NCI-H128 (cell line): Measurements from ENCODE around the gene SETD1A.

Source experiments
- DNase-seq: peaks from one replicate; lab custom pipeline; 2025; ENCODE audit not compliant: unreplicated experiment; lab: John Stamatoyannopoulos, UW

SETD1A gene

DNA sequence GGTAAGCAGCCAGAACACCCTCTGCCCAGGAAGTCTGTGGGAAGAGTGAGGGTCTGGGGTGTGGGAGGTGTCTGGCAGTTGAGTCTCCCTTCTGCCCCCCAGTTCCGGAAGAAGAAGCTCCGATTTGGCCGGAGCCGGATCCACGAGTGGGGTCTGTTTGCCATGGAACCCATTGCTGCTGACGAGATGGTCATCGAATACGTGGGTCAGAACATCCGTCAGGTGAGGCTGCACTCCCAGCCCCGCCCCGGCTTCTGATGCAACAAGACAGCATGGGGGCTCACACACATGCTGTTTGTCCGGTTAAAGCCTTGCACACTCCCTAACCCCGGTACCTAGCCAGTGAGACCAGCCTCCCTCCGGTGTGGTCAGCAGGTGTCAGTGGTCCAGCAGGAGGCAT is 23.4 kb downstream of the SETD1A start:
- DNase-seq, result no peak

DNA sequence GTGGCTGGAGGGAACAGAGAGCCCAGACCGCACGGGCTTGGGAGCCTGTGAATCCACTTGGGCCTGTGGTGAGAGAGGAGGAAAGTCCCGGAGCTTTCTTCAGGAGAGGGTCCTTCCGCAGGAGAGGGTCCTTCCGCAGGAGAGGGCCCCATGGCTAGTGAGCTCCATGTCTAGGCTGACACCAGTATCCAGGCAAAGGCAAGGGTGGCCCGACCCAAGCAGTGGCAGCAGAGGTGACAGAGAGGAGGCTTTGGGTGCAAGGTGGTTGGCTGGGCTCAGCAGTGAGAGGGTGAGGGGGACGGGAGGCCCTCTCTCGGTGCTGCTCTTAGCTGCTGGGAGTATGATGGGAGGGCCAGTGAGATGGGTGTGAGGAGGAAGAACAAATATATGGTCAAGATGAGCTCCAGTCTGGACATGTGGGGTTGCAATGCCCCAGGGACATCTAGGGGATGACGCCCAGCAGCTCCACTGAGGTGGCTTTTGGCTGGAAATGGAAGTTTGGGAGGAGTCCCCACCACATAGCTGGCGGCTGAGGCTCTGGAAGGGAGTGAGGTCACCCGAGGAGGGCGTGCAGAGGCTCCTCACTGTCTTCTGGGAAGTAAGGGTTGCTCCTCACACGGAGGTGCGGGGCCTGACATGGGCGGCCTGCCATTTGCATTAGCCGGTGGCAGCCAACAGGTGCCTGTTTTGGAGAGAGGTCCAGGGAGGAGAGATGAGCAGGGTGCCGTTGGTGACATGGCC is 25.2 kb downstream of the SETD1A start:
- no peak for DNase-seq

DNA sequence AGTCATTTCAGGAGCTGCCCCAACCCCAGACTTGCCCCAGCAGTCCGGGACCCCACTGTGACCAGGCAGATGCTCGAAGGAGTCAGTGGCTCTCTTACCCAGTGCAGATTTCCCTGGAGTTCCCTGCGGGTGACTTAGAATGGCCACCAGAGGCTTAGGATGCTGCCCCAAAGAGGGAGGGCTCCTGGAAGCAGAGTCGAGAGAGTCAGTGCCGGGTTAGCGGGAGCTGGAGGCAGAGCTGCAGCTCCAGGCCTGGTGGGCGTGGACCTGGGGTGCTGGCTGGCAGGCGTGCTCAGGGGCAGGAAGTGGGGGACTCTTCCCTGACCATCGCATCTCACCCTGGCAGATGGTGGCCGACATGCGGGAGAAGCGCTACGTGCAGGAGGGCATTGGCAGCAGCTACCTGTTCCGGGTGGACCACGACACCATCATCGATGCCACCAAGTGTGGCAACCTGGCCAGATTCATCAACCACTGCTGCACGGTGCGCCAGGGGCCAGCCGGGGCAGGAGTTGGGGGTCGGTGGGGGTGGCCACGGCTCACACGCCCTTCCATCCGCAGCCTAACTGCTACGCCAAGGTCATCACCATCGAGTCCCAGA is 25.8 kb downstream of the SETD1A start:
- DNase-seq, result no peak

DNA sequence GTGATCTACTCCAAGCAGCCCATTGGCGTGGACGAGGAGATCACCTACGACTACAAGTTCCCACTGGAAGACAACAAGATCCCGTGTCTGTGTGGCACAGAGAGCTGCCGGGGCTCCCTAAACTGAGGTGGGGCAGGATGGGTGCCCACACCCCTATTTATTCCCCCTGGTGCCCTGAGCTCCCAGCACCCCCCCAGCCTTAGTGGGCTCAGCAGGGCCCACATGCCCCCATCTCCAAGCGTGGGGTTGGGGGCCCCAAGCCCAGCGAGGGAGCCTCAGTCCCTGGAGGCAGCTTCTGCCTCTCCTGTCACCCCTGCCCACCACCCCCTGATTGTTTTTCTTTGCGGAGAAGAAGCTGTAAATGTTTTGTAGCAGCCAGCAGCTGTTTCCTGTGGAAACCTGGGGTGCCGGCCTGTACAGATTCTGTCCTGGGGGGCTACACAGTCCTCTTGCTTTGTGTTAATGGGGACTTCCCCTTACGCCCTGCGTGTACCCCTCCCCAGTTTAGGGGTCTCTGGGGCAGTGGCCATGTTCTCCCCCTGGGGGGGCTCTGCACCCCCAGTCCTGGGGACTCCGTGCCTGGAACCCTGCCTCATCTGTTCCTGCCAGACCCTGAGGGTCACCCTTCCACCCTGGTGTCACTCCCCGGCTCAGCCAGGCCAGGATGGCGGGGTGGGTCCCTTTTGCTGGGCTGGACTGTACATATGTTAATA is 26.5 kb downstream of the SETD1A start:
- no peak for DNase-seq

DNA sequence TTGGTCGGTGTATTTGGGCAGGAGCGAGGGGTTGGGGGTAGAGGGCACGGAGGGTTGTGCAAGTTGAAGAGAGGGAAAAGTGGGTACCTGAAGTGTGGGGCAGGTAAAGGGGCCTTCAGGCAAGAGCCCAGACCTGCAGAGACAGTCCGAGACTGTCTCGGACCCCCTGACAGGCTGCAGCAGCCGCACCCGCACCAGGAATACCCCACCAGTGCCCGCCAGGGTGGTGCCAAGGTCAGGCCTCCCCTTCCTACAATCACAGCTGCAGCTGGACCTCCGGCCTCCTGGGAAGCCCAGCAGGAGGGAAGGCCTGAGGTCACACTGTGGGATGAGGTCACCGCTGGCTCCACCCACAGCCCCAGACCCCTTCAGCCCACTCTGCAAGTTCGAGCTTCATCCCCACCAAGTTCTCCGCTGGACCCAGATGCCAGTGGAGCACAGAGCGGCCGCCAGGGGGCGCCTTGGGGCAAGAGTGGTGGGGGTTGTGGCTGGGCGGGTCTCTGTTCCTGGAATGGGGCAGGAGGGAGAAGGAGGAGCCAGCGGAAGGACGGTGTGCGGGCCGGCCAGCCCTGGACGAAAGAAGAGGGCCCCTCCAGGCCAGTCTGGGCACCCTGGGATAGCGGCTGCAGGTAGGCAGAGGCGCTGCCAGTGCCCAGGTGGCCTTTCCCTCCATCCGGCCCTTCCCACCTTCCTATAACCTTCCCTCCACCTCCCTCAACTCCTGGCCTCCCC is 27.3 kb downstream of the SETD1A start, which contains the start of gene HSD3B7:
Gene HSD3B7, plus strand, starts transcription at position 539 of the 732 bp plus-strand sequence. CDS start 452 bp downstream, outside the sequence.
- DNase-seq, result peak; percentile 10

DNA sequence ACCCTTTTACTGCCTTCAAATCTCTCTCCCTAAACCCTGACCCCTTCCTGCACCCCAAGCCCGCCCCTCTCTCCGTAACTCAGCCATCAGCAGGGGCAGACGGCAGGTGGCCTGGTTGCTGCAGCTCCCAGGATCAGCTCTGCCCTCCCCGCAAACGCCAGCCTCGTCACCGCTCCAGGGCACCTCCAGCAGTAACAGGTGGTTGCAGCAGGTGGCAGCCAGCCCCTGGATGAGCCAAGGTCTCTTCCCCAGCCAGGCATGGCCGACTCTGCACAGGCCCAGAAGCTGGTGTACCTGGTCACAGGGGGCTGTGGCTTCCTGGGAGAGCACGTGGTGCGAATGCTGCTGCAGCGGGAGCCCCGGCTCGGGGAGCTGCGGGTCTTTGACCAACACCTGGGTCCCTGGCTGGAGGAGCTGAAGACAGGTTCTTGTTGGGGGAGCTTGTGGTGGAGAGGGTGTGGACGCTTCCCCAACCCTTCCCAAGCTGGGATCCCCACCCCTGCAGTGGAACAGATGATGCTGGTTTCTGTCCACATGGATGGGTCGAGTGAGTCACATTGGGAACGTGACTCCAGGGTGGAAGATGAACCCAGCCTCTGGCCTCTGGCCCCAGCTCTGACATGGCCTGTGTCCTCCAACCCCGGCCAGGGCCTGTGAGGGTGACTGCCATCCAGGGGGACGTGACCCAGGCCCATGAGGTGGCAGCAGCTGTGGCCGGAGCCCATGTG is 28.0 kb downstream of the SETD1A start:
- DNase-seq, result no peak

DNA sequence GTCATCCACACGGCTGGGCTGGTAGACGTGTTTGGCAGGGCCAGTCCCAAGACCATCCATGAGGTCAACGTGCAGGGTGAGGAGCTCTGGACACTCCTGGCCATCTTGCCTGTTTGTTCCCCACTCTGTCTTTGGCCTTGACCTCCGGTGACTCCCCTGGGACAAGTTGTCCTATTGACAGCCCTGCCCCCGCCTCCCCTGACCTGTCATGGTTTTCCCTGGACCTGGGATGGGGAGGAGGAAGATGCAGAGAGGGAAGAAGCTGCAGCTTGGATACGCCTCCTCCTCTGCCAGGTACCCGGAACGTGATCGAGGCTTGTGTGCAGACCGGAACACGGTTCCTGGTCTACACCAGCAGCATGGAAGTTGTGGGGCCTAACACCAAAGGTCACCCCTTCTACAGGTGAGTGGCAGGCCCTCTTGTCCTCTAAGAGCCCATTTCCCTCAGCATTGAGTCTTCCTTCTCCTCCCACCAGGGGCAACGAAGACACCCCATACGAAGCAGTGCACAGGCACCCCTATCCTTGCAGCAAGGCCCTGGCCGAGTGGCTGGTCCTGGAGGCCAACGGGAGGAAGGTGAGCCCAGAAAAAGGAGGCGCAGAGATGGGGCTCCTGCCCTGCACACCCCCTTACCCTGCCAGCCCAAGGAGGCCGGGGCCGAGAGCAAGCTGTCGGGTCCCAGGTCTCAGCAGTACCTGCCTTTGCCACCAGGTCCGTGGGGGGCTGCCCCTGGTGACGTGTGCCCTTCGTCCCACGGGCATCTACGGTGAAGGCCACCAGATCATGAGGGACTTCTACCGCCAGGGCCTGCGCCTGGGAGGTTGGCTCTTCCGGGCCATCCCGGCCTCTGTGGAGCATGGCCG is 28.8 kb downstream of the SETD1A start:
- DNase-seq, result no peak

DNA sequence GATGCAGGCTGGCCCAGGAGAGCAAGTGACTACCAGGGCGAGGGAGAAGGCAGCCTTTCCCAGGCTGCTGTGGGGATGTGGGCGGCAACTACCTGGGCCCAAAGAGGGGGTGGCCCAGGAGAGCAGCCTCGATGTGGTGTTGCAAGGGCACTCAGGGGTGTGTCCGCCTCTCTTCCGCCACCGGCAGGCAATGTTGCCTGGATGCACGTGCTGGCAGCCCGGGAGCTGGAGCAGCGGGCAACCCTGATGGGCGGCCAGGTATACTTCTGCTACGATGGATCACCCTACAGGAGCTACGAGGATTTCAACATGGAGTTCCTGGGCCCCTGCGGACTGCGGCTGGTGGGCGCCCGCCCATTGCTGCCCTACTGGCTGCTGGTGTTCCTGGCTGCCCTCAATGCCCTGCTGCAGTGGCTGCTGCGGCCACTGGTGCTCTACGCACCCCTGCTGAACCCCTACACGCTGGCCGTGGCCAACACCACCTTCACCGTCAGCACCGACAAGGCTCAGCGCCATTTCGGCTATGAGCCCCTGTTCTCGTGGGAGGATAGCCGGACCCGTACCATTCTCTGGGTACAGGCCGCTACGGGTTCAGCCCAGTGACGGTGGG is 30.1 kb downstream of the SETD1A start:
- no peak for DNase-seq

DNA sequence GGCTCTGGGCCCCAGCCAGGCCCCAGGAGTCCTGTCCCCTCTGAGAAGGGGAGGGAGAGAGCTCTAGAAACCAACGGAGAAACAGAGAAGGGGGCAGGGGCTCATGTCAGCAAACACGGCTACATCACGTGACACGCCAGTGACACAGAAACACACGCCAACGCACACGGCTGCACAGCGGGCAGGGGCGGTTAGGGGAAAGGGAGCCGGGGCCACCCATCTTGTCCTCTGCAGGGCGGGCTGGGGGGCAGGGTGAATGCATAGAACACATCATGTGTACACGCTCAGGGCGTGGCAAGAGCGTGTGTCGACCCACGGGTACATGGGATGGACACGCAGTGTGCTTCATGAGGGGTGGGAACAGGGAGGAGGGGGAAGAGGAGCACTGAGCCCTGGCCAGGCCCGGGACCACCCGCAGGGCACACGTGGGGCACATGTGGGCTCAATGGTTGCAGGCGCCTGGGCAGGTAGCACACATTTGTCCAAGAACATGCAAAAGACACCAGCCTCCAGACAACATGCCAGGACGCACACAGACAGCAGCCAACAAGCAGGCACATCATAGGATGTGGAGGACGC is 32.0 kb downstream of the SETD1A start:
- DNase-seq, result no peak

DNA sequence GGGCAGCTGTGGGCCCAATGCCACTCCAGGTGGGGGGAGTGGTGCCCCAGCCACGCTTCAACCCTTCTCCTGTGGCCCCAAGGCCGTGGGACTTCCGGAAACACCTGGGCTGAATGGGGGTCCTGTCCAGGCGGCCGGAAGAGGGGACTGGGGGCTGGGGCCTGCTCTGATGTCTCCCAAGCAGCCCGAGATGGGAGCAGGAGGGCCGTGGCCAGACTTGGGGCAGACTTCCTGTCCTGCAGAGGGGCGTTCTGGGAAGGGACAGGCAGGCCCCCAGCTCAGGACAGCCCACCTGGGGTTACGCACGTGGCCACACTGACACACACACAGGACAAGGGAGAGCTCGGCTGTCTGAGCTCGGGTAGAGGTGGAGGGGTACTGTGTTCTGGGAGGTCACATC is 32.6 kb downstream of the SETD1A start:
- DNase-seq, result no peak

DNA sequence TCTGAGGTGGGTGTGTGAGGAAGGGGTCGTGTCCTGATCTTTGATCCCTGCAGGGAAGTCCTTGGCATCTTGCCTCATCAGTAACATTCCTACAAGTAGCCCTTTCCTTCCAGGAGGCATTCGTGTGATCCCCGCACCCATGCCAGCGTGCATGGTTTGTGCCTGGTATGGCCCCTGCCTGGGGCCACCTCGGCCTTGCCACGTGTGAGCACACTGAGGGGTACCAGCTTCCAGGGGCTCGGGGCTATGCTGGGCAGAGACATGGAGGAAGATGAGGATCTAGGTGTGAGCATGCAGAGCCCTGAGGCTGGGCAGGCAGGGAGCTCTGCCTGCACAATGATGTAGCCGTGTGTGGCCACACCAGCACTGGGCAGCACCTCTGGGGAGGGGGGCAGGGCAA is 33.5 kb downstream of the SETD1A start:
- no peak for DNase-seq

DNA sequence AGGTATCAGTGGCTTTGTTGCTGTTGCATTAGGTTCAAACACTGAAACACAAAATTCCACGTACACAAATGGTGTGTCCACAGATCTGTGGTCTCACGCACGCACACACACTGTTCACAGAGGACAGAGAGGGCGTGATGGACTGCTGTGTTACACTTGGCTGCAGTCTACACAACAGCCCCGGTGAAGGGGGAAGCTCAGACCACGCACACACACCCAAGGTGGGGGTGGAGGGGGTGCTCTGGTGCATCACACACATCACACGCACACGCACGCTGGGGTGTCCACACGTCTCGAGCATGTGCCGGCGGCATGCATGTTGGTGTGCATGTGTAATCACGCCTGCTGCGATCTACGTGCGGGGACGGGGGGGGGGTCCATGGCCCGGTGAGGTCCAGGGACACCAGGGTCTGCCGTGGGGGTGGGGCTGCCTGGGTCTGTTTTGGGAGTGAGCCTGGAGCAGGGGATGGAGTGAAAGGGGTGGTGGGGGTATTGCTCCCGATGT is 34.8 kb downstream of the SETD1A start:
- no peak for DNase-seq

DNA sequence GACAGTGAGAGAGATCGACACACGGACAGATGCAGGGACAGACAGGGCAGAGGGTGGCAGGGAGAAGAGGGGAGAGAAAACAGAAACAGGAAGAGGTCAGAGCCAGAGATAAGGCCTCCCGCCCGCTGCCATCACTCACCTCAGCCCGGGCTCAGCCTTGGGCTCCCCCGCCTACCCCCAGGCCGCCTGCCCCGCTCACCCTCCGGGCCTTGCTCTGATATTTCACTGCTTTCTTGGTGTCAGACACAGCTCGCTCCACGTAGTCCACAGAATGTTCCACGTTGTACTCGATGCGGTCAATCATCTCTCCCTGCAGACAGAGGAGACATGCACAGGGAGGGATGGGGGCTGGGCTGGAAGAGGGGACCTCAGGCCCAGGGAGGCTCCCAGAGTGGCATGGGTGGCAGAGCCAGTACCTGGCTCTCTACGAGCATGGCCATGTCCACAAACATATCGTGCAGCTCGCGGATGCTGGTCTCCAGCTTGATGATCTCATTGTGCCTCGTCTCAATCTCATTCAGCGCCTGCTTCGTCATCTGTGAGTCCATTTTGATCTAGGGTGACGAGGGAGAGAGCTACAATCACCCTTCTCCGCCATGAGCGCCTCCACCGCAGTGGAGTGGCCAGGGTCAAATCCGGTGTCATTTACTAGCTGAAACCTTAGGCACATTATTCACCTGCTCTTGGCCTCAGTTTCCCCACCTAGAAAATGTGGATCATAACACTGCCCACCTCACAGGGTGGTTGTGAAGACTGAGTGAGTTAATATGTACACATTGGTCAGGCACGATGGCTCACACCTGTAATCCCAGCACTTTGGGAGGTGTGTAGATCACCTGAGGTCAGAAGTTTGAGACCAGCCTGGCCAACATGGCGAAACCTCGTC is 35.6 kb downstream of the SETD1A start:
- no peak for DNase-seq

DNA sequence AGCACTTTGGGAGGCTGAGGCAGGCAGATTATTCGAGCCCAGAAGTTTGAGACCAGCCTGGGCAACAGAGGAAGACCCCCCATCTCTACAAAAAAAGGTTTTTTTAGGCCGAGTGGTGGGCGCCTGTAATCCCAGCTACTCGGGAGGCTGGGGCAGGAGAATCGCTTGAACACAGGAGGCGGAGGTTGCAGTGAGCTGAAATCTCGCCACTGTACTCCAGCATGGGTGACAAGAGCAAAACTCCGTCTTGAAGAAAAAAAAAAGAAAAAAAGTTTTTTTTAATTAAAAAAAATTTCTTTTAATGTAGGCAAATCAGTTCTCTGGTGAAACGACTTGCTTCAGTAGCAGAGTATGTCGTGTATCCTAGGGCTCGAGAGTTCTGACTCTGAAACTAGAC is 38.4 kb downstream of the SETD1A start:
- no peak for DNase-seq

DNA sequence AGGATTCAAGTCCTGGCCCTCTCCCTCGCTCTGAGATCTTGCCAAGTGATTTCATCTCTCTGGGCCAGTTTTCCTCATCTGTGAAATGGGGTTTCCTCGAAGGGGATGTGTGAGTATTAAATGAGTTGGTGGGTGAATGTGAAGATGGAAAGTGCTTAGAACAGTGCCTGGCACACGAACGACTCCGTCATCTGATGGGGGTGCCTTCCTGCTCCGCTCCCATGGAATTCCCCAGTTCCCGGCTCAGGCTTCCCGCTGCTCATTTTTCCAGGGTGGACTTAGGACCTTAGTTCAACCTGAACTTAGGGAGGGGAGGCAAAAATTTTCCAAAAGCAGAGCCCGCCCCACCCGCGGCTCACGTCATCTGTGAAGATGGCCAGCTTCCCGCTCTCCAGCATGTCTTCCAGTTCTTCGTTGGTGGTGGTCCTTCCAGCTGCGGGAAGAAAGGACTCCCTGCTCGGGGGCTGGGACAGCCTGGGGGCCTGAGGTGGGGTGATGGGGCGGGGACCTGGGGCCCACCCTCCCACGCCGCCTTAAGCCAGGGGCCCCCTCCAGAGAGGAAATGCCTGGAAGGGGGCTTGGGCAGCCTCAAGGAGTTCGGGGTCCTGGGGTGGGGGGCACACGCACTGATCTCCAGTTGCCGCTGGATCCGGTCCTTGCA is 38.9 kb downstream of the SETD1A start:
- no peak for DNase-seq

DNA sequence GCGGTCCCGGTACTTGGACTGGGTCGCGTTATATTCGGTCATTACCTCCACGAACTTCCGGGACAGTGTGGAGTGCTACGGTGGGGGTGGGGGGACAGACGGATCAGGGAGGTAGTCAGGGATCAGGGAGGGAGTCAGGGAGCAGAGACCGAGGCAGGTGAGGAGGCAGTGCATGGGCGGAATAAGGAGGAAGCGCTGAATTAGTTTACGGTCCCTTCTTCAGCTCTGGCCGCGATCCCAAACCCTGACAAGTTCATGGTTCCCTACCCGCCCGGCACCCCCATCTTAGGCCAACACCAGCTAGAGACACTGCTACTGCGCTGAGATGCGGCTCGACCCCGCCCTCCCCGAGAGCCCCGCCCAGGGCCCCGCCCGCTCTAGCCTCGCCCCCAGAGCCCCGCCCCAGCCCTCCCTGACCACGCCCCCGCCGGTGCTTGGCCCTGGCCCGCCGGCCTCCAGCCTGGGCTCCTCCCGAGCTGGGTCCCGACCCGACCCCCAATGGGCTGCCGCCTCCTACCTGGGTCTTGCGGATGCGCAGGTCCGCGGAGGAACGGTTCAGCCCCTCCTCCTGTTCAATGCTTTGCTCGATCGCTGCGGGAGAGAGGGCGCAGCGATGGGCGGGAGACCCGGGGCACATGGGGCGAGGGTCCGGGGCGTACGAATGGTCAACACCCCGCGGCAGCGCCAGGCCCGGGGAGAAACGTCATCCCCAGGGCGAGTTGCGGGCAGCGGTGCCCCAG is 39.6 kb downstream of the SETD1A start:
- no peak for DNase-seq
